ENCODE data around the gene IL34.

DNA sequence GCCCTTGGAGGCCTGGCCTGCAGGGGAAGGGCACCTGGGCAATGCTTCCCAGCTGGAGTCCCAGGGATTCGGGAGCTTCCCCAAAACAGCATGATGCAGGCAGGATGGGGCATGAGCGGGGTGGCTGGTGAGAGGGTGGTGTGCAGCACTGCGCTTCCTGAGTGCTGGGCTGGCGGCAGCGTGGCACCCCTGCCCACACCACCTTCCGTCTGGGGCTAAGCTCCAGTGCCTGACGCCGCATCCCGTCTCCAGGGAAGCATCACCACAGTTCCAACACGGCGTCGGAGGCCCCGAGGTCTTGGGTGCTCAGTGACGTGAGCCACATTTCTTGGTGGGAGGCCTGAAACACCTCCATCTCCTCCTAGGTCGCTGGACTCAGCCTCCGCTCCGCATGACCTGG is 53.3 kb downstream of the IL34 start:
- TF ChIP-seq, protein P1, sequence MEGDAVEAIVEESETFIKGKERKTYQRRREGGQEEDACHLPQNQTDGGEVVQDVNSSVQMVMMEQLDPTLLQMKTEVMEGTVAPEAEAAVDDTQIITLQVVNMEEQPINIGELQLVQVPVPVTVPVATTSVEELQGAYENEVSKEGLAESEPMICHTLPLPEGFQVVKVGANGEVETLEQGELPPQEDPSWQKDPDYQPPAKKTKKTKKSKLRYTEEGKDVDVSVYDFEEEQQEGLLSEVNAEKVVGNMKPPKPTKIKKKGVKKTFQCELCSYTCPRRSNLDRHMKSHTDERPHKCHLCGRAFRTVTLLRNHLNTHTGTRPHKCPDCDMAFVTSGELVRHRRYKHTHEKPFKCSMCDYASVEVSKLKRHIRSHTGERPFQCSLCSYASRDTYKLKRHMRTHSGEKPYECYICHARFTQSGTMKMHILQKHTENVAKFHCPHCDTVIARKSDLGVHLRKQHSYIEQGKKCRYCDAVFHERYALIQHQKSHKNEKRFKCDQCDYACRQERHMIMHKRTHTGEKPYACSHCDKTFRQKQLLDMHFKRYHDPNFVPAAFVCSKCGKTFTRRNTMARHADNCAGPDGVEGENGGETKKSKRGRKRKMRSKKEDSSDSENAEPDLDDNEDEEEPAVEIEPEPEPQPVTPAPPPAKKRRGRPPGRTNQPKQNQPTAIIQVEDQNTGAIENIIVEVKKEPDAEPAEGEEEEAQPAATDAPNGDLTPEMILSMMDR (IDR thresholded peaks at IDR 0.05): no peak
- TF ChIP-seq POLR2A (IDR thresholded peaks at IDR 0.05) (no peak), POLR2AphosphoS5 (IDR thresholded peaks at IDR 0.05) (no peak)
